K562 (cell line): ENCODE results near the gene PINK1. TPM values are rescaled to one million over a fixed set of nuclear protein-coding genes. Genes with fewer than 3 reads are reported as not detected.

Experiments
- ARID1B ChIP-seq: fragments of 450-650 bp; IDR thresholded peaks from 2 replicates; pipeline ENCODE4 v1.6.1; 2016; ENCODE audit warnings: antibody characterized with exemption, mild to moderate bottlenecking, inconsistent platforms
- CBX3 ChIP-seq, 2 experiments: IDR thresholded peaks; 1 replicate in 1 of 2; 2 replicates in 1 of 2; pipeline ENCODE4 v1.6.1; 2012; ENCODE audit warnings: inconsistent platforms in 2 of 2, low read length in 2 of 2, borderline replicate concordance in 1 of 2, control low read depth in 1 of 2
- POLR3A ChIP-seq: IDR thresholded peaks from 2 replicates; pipeline ENCODE4 v1.6.1; 2011; ENCODE audit warnings: borderline replicate concordance, mild to moderate bottlenecking, moderate library complexity; ENCODE audit not compliant: insufficient read length, insufficient read depth; ENCODE audit errors: extremely low read depth
- XRCC3 ChIP-seq: fragments of 450-650 bp; IDR thresholded peaks from 2 replicates; pipeline ENCODE4 v1.6.1; 2017; ENCODE audit warnings: mild to moderate bottlenecking, moderate library complexity
- ZNF134 ChIP-seq: fragments of 250-450 bp; sonication (Bioruptor Pico); conservative IDR thresholded peaks from 2 replicates; pipeline ENCODE4 v1.4.0; 2020
- ZNF282 ChIP-seq: sonication (generic); formaldehyde crosslinking; IDR thresholded peaks from 2 replicates; pipeline ENCODE4 v1.8.1; 2023; ENCODE audit warnings: missing genetic modification reagents
- polyA plus RNA-seq, 8 experiments: library from polyadenylated mRNA; depleted of rRNA in 4 of 8; stranded (reverse) in 5 of 8; unstranded in 3 of 8; fragments of >200 nt; fragmentation: Nextera tagmentation in 2 of 8; fragmentation: Illumina TruSeq in 1 of 8; extraction: Ambion mirVana in 2 of 8; extraction: Trizol in 1 of 8; gene quantifications; 2 replicates each; pipeline versions ENCODE4 v1.2.1 to v1.2.3, GENCODE V29; 2011 to 2014; ENCODE audit warnings: inconsistent platforms in 1 of 8, missing spikeins in 1 of 8
- total RNA-seq, 7 experiments: library from RNA; depleted of rRNA in 6 of 7; stranded (reverse); fragments of >200 nt in 6 of 7; fragmentation: Illumina TruSeq in 2 of 7; extraction: Trizol in 2 of 7; gene quantifications; 2 replicates each; pipeline versions ENCODE4 v1.2.1 to v1.2.3, GENCODE V29; 2011 to 2021; ENCODE audit warnings: low replicate concordance in 1 of 7
- TF ChIP-seq, protein P1 (sequence below): fragments of 250-450 bp; sonication (Bioruptor Pico); IDR thresholded peaks from 2 replicates; pipeline ENCODE4 v1.5.0; 2020; ENCODE audit warnings: mild to moderate bottlenecking, borderline replicate concordance
- TF ChIP-seq, protein P2 (sequence below): fragments of 450-650 bp; formaldehyde crosslinking; conservative IDR thresholded peaks from 2 replicates; pipeline ENCODE4 v1.4.0; 2022; ENCODE audit warnings: mild to moderate bottlenecking, missing genetic modification characterization
- TF ChIP-seq, protein P3 (sequence below): fragments of 200-400 bp; formaldehyde crosslinking; IDR thresholded peaks from 2 replicates; pipeline ENCODE4 v1.6.1; 2017; ENCODE audit warnings: mild to moderate bottlenecking, low read depth, low read length, moderate library complexity
- TF ChIP-seq, protein P4 (sequence below): fragments of 450-650 bp; IDR thresholded peaks from 2 replicates; pipeline ENCODE4 v1.6.1; 2016; ENCODE audit warnings: low read depth

PINK1 gene
- total and polyA plus RNA-seq, 9 of the 15 experiments (the other 6 are each of a cell fraction or from before 2014, with no cell fraction given) = 1.5 to 11.3 (median 6.8) TPM

DNA sequence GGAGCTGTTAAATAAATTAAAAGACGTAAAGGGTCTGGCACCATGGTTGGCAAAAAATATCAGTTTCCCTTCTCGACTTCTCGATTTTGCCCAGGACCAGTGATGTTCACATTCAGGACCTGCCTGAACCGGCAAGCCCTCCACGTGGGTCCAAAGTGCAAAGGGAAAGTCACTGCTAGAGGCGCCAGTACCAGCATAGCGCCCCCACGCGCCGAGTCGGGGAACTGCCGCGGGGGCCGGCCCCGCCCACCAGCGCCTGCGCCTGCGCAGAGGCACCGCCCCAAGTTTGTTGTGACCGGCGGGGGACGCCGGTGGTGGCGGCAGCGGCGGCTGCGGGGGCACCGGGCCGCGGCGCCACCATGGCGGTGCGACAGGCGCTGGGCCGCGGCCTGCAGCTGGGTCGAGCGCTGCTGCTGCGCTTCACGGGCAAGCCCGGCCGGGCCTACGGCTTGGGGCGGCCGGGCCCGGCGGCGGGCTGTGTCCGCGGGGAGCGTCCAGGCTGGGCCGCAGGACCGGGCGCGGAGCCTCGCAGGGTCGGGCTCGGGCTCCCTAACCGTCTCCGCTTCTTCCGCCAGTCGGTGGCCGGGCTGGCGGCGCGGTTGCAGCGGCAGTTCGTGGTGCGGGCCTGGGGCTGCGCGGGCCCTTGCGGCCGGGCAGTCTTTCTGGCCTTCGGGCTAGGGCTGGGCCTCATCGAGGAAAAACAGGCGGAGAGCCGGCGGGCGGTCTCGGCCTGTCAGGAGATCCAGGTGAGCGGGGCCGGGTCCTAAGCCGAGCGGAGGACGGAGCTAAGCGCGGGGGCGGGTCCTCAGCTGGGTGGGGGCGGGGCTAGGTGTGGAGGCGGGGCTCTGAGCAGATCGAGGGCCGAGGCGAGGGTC lies at the start of gene PINK1 (continued):
- TF ChIP-seq, protein P1, sequence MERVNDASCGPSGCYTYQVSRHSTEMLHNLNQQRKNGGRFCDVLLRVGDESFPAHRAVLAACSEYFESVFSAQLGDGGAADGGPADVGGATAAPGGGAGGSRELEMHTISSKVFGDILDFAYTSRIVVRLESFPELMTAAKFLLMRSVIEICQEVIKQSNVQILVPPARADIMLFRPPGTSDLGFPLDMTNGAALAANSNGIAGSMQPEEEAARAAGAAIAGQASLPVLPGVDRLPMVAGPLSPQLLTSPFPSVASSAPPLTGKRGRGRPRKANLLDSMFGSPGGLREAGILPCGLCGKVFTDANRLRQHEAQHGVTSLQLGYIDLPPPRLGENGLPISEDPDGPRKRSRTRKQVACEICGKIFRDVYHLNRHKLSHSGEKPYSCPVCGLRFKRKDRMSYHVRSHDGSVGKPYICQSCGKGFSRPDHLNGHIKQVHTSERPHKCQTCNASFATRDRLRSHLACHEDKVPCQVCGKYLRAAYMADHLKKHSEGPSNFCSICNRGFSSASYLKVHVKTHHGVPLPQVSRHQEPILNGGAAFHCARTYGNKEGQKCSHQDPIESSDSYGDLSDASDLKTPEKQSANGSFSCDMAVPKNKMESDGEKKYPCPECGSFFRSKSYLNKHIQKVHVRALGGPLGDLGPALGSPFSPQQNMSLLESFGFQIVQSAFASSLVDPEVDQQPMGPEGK (CRISPR knock-in tag) = no peak
- TF ChIP-seq, protein P2, sequence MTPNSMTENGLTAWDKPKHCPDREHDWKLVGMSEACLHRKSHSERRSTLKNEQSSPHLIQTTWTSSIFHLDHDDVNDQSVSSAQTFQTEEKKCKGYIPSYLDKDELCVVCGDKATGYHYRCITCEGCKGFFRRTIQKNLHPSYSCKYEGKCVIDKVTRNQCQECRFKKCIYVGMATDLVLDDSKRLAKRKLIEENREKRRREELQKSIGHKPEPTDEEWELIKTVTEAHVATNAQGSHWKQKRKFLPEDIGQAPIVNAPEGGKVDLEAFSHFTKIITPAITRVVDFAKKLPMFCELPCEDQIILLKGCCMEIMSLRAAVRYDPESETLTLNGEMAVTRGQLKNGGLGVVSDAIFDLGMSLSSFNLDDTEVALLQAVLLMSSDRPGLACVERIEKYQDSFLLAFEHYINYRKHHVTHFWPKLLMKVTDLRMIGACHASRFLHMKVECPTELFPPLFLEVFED (CRISPR knock-in tag) = no peak
- TF ChIP-seq CBX3 (IDR thresholded peaks at IDR 0.05; ENCODE audit: borderline replicate concordance in 1 of 2, low read length in 2 of 2) (peak in 1 of 2 experiments; percentile 92; a peak in 2 of 3 replicates), XRCC3 (no peak), ZNF282 (CRISPR knock-in tag) (0 out of 2 replicates have a peak, but pooled peaks have one; percentile 82), ZNF134 (CRISPR knock-in tag) (no peak), ARID1B (no peak), POLR3A (no peak)
- TF ChIP-seq, protein P3, sequence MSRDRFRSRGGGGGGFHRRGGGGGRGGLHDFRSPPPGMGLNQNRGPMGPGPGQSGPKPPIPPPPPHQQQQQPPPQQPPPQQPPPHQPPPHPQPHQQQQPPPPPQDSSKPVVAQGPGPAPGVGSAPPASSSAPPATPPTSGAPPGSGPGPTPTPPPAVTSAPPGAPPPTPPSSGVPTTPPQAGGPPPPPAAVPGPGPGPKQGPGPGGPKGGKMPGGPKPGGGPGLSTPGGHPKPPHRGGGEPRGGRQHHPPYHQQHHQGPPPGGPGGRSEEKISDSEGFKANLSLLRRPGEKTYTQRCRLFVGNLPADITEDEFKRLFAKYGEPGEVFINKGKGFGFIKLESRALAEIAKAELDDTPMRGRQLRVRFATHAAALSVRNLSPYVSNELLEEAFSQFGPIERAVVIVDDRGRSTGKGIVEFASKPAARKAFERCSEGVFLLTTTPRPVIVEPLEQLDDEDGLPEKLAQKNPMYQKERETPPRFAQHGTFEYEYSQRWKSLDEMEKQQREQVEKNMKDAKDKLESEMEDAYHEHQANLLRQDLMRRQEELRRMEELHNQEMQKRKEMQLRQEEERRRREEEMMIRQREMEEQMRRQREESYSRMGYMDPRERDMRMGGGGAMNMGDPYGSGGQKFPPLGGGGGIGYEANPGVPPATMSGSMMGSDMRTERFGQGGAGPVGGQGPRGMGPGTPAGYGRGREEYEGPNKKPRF = no peak
- TF ChIP-seq, protein P4, sequence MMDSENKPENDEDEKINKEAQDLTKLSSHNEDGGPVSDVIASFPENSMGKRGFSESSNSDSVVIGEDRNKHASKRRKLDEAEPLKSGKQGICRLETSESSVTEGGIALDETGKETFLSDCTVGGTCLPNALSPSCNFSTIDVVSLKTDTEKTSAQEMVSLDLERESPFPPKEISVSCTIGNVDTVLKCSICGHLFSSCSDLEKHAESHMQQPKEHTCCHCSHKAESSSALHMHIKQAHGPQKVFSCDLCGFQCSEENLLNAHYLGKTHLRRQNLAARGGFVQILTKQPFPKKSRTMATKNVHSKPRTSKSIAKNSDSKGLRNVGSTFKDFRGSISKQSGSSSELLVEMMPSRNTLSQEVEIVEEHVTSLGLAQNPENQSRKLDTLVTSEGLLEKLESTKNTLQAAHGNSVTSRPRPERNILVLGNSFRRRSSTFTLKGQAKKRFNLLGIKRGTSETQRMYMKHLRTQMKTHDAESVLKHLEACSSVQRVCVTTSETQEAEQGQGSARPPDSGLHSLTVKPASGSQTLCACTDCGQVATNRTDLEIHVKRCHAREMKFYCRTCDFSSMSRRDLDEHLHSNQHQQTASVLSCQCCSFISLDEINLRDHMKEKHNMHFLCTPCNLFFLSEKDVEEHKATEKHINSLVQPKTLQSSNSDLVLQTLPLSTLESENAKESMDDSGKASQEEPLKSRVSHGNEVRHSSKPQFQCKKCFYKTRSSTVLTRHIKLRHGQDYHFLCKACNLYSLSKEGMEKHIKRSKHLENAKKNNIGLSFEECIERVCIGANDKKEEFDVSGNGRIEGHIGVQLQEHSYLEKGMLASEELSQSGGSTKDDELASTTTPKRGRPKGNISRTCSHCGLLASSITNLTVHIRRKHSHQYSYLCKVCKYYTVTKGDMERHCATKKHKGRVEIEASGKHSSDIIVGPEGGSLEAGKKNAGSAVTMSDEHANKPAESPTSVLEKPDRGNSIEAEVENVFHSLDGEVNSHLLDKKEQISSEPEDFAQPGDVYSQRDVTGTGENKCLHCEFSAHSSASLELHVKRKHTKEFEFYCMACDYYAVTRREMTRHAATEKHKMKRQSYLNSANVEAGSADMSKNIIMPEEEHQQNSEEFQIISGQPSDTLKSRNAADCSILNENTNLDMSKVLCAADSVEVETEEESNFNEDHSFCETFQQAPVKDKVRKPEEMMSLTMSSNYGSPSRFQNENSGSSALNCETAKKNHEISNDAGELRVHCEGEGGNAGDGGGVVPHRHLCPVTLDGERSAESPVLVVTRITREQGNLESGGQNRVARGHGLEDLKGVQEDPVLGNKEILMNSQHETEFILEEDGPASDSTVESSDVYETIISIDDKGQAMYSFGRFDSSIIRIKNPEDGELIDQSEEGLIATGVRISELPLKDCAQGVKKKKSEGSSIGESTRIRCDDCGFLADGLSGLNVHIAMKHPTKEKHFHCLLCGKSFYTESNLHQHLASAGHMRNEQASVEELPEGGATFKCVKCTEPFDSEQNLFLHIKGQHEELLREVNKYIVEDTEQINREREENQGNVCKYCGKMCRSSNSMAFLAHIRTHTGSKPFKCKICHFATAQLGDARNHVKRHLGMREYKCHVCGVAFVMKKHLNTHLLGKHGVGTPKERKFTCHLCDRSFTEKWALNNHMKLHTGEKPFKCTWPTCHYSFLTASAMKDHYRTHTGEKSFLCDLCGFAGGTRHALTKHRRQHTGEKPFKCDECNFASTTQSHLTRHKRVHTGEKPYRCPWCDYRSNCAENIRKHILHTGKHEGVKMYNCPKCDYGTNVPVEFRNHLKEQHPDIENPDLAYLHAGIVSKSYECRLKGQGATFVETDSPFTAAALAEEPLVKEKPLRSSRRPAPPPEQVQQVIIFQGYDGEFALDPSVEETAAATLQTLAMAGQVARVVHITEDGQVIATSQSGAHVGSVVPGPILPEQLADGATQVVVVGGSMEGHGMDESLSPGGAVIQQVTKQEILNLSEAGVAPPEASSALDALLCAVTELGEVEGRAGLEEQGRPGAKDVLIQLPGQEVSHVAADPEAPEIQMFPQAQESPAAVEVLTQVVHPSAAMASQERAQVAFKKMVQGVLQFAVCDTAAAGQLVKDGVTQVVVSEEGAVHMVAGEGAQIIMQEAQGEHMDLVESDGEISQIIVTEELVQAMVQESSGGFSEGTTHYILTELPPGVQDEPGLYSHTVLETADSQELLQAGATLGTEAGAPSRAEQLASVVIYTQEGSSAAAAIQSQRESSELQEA = no peak
